HL-60 (cell line): ENCODE measurements around the gene CTNND2.
A peak's percentile ranks its signal among the peaks of the same experiment; 100 is the strongest.

Experiments
- DNase-seq, 2 experiments: peaks; one replicate each; pipeline ENCODE4 v3.0.0-alpha.2; 2010 to 2020; ENCODE audit warnings: low read depth in 1 of 2, low spot score in 1 of 2
- H3K27ac ChIP-seq: fragments of 250-450 bp; sonication (Bioruptor Pico); replicated peaks from 2 replicates; pipeline ENCODE4 v1.5.1; 2020; ENCODE audit warnings: mild to moderate bottlenecking, moderate library complexity
- H3K27me3 ChIP-seq: fragments of 250-450 bp; sonication (Bioruptor Pico); 2 replicates; pipeline ENCODE4 v1.5.1; 2021; ENCODE audit warnings: mild to moderate bottlenecking, moderate library complexity; ENCODE audit not compliant: insufficient read depth, poor library complexity, severe bottlenecking
- H3K4me3 ChIP-seq: replicated peaks from 2 replicates; pipeline ENCODE4 v1.5.1; 2011; ENCODE audit warnings: mild to moderate bottlenecking, control low read depth, low read length; ENCODE audit not compliant: insufficient read depth
- CTCF ChIP-seq: IDR thresholded peaks from one replicate; pipeline ENCODE4 v1.5.1; 2011; ENCODE audit warnings: low read length, control low read depth, inconsistent platforms; ENCODE audit not compliant: insufficient read depth
- GABPA ChIP-seq: IDR thresholded peaks from 2 replicates; pipeline ENCODE4 v1.6.1; 2012; ENCODE audit warnings: low read depth
- POLR2AphosphoS5 ChIP-seq: IDR thresholded peaks from 2 replicates; pipeline ENCODE4 v1.6.1; 2012; ENCODE audit warnings: low read depth
- SPI1 ChIP-seq: IDR thresholded peaks from 2 replicates; pipeline ENCODE4 v1.6.1; 2012; ENCODE audit warnings: low read depth, mild to moderate bottlenecking, borderline replicate concordance
- TF ChIP-seq, protein P1 (sequence below): IDR thresholded peaks from 2 replicates; pipeline ENCODE4 v1.6.1; 2012; ENCODE audit warnings: low read depth; ENCODE audit not compliant: insufficient replicate concordance

Gene CTNND2

DNA sequence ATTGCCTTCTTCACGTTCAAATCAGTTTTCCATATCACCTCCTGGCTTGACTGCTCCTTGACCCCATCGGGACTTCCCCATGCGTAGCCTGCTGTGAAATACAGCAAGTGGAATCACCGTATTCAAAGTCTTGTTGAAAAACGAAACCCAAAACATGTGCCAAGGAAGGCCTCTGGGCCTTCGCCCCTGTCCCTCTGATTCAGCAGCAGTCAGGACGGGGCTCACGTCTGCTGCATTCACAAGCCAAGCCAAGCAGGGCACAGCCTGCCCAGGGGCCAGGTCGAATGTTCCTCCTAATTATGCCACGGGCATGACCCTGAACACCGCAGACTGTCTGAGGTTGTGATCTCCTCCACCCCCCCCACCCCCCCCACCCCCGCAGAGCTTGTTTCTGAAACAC is 960 bp upstream of the CTNND2 start:
- Histone ChIP-seq H3K27ac (no peak overlapping the region), H3K4me3 (no peak overlapping the region), H3K27me3 (peaks cover 24% of the 10 kb centered on the region)
- TF ChIP-seq CTCF: no peak
- TF ChIP-seq, protein P1, sequence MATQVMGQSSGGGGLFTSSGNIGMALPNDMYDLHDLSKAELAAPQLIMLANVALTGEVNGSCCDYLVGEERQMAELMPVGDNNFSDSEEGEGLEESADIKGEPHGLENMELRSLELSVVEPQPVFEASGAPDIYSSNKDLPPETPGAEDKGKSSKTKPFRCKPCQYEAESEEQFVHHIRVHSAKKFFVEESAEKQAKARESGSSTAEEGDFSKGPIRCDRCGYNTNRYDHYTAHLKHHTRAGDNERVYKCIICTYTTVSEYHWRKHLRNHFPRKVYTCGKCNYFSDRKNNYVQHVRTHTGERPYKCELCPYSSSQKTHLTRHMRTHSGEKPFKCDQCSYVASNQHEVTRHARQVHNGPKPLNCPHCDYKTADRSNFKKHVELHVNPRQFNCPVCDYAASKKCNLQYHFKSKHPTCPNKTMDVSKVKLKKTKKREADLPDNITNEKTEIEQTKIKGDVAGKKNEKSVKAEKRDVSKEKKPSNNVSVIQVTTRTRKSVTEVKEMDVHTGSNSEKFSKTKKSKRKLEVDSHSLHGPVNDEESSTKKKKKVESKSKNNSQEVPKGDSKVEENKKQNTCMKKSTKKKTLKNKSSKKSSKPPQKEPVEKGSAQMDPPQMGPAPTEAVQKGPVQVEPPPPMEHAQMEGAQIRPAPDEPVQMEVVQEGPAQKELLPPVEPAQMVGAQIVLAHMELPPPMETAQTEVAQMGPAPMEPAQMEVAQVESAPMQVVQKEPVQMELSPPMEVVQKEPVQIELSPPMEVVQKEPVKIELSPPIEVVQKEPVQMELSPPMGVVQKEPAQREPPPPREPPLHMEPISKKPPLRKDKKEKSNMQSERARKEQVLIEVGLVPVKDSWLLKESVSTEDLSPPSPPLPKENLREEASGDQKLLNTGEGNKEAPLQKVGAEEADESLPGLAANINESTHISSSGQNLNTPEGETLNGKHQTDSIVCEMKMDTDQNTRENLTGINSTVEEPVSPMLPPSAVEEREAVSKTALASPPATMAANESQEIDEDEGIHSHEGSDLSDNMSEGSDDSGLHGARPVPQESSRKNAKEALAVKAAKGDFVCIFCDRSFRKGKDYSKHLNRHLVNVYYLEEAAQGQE: no peak
- no peak for TF ChIP-seq SPI1
- no peak for TF ChIP-seq GABPA
- no peak for TF ChIP-seq POLR2AphosphoS5
- DNase-seq: no peak

GRCh38 chr5:11903614-11904264 is 507 bp downstream of the CTNND2 start:
- TF ChIP-seq, protein P1: no peak
- TF ChIP-seq CTCF (no peak), SPI1 (no peak), GABPA (no peak), POLR2AphosphoS5 (no peak)
- Histone ChIP-seq H3K27me3 (peaks cover 24% of the 10 kb centered on the region), H3K27ac (no peak overlapping the region), H3K4me3 (no peak overlapping the region)
- DNase-seq: peak in 1 of 2 experiments; percentile 31

DNA sequence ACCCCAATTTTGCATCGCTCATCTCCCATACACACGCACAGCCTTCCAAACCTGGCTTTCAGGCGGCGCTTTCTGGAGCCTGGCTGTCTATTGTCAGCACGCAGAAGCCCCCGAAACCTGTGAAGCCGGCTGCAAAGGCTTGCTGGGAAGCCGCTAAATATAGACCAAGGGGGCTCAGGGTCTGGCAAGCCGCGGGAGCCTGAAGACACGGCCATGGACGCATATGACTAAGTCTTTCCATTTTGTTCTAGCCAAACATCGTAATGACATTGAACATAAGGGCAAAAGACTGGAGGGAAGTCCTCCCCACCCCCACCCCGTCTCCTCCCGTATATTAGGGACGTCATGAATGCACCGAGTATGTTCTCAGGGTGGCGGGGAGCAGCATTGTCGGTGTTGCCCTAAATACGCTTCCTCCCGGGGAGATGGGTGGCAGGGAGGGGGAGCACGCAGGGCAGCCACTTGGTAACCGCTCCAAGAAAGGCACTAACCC is 1.1 kb downstream of the CTNND2 start:
- Histone ChIP-seq H3K27ac (no peak overlapping the region), H3K27me3 (peaks cover 24% of the 10 kb centered on the region), H3K4me3 (no peak overlapping the region)
- DNase-seq: no peak
- no peak for TF ChIP-seq GABPA
- TF ChIP-seq POLR2AphosphoS5: no peak
- TF ChIP-seq SPI1: no peak
- no peak for TF ChIP-seq CTCF
- TF ChIP-seq, protein P1: no peak
